Iris pigment epithelial cell (primary cell): ENCODE data around the gene FOSL1.

ENCODE experiments used
- DNase-seq: peaks from one replicate; pipeline ENCODE4 v3.0.0-alpha.2; 2011; ENCODE audit warnings: low read depth

Gene FOSL1

GRCh38 chr11:65882120-65883057 is 17.8 kb downstream of the FOSL1 start:
- no peak for DNase-seq

- DNase-seq, result no peak
Measured at GRCh38 chr11:65880844-65881421, 19.3 kb downstream of the FOSL1 start.

- DNase-seq, result no peak
Measured at GRCh38 chr11:65880027-65880426, 20.2 kb downstream of the FOSL1 start.

- no peak for DNase-seq
Measured at GRCh38 chr11:65879617-65880016, 20.6 kb downstream of the FOSL1 start, which contains the start of gene CTSW. Gene CTSW (plus strand): TSS chr11:65879837. CDS start chr11:65879855, 18 bp downstream.

- peak; percentile 91 for DNase-seq
Measured at GRCh38 chr11:65873318-65874156, 26.7 kb downstream of the FOSL1 start.

GRCh38 chr11:65872586-65873317 is 27.4 kb downstream of the FOSL1 start, which contains the start of gene EFEMP2:
Gene EFEMP2 (minus strand): TSS chr11:65872800. CDS start chr11:65872354, 446 bp downstream.
- DNase-seq, result peak; percentile 38

- peak; percentile 54 for DNase-seq
Measured at GRCh38 chr11:65871811-65872548, 28.2 kb downstream of the FOSL1 start.

GRCh38 chr11:65870706-65871681 is 29.2 kb downstream of the FOSL1 start:
- DNase-seq, result no peak

GRCh38 chr11:65870307-65870658 is 29.9 kb downstream of the FOSL1 start:
- no peak for DNase-seq

GRCh38 chr11:65869643-65870306 is 30.4 kb downstream of the FOSL1 start:
- no peak for DNase-seq

- no peak for DNase-seq
Measured at GRCh38 chr11:65868907-65869306, 31.3 kb downstream of the FOSL1 start.

- DNase-seq, result no peak
Measured at GRCh38 chr11:65868076-65868667, 32.0 kb downstream of the FOSL1 start.

GRCh38 chr11:65867284-65868071 is 32.7 kb downstream of the FOSL1 start:
- no peak for DNase-seq

- DNase-seq, result no peak
Measured at GRCh38 chr11:65866509-65867283, 33.5 kb downstream of the FOSL1 start.

GRCh38 chr11:65865550-65866172 is 34.5 kb downstream of the FOSL1 start:
- no peak for DNase-seq

GRCh38 chr11:65864706-65865471 is 35.3 kb downstream of the FOSL1 start:
- DNase-seq, result no peak
